Measurements from ENCODE around the gene TBCA.
"Not testable (repeated sequence)": the region's sequence is repeated elsewhere in the genome, so short reads cannot be mapped to it uniquely, and the experiment has no call there.

The TBCA gene

DNA sequence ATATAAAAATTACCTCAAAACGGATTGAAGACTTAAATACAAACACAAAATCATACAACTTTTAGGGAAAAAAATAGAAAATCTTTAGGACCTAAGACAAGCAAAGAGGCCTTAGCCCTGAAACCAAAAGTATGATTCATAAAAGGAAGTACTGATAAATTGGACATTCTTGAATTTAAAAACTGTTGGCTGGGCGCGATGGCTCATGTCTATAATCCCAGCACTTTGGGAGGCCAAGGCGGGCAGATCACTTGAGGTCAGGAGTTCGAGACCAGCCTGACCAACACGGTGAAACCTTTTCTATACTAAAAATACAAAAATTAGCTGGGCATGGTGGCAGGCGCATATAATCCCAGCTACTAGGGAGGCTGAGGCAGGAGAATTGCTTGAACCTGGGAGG, 76.6 kb downstream of the TBCA start:
- not testable (repeated sequence) for DNase-seq

DNA sequence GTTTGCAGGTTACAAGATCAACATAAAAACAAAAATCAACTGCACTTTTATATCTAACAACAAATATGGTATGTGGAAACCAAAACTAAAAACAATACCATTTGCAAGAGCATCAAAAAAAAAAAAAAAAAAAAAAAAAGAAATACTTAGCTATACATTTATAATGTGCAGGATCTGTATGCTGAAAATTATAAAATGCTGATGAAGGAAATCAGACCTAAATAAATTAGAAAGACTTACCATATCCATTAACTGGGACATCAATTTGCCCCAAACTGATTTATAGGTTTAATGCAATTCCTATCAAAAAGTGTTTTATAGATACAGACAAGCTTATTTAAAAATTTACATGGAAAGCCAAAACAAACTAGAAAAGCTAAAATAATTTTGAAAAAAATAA, 77.2 kb downstream of the TBCA start:
- no peak for DNase-seq

- no peak for DNase-seq
These were observed 78.4 kb downstream of the TBCA start for GRCh38 chr5:77697692-77698091.

DNA sequence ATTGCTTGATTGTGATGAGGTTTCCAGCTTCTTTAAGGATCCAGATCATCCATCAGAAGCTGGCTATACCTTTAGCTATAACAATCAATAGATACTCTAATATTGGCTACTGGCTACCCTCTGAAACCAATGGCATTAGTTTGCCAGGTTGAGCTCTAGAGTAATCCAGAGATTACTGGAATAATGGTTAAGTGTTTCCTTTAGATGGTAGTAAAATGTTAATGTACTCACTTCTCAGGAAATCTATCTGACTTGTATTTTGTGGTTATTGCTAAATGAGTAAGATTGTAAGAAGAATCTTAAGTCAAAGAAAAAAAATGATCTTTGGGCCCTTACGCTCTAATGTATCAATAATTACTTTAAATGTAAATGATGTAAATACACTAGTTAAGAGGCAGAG, 80.0 kb downstream of the TBCA start:
- DNase-seq: no peak

GRCh38 chr5:77693913-77694312, 82.2 kb downstream of the TBCA start:
- DNase-seq: no peak

DNA sequence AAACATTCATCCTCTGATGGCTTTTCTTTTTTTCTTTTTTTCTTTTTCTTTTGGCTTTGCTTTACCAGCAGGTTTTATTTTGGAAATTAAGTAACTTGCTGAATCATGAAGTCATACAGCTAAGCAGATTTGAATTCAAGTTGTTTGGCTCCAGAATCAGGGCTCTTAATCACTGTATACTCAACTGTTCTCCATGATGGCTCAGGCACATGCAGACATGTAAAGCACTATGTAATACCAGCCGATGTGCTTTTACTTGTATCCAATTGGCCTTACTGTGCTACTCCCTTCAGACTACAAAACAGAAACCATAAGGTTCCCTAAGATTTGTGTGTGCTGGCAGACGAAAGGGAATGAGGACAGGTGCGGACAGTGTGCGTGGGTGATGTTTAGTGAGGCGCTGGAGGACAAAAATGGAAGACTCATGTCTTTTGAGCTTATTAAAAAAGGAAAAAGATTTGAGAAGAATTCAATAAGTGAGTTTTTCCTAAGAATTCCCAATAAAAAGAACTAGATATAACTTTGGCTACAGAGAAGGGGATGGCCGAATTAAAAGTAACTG, 92.9 kb downstream of the TBCA start:
- DNase-seq: no peak

DNA sequence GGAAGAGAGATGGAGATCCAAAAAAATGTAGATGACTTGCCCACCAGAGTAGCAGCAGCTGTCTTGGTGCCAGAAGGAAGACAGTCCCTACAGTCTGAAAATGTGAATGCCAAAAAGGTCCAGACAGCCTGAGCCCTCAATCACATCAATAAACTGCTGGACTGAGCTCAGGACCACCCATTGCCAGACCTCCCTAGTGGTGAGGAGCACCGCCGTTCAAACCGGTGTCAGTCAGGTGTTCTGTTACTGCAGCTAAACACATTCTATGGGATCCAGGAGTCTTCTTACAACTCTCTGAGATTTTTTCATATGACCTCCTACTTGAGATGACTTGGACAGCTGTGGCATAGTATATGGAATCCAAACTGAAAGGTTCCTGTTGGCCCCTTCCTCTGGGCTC, 105.6 kb downstream of the TBCA start:
- DNase-seq: no peak

- DNase-seq: no peak
These were observed 106.5 kb downstream of the TBCA start for GRCh38 chr5:77669677-77670076.

DNA sequence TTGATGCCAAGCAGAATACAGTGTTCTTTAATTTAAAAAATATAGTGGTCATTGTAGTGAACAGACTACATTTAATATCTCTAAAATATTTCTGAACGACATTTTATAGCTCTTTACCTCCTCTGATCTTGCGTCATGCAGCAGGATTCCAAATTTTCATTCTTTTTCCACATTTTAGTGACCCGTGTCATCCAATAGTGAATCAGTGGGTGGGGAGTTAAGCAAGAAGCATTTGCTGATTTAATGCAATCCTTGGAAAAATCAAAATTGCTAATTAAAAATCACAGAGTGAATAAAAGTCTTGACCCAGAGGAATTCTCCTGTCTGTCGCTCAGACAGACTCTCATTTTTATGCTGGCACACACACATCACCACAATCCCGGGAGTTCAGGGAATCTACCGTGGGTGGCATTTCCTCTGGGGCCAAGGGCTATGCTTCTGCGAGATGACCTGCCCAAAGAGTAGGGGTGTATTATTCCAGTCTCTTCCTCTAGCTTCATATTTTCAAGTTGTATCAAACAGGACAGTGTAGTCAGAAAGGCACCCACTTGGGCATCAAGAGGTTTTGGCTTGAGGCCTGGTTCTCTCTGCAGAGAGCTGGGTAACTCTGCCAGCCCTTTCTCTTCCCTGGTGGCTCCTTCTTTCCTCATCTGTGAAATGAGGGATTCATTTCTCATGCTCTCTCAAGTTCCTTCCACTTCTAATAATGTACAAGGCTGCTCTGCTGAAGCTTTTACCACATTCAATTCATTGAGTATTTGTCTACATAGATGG, 112.9 kb downstream of the TBCA start:
- no peak for DNase-seq

GRCh38 chr5:77662635-77663034, 113.5 kb downstream of the TBCA start:
- no peak for DNase-seq

GRCh38 chr5:77658662-77659061, 117.5 kb downstream of the TBCA start:
- DNase-seq: no peak

DNA sequence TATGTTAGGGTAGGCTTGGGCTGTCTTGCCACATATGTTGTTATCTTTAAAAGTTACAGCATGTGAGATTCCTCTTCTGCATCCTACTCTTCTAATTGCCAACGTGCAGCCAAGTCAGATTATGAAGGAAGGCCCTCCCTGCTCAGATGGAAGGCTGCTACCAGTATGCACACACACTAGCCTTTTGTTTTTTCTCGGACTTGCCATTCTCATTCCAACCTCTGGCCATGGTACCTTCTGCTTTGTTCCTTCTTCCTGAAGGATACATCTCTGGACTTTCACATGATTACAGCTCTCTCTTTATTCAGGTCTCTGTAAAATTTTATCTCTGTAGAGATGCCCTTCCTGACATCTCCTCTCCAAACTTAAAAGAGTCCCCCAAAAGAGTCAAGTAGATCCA, 124.8 kb downstream of the TBCA start:
- DNase-seq: no peak

DNA sequence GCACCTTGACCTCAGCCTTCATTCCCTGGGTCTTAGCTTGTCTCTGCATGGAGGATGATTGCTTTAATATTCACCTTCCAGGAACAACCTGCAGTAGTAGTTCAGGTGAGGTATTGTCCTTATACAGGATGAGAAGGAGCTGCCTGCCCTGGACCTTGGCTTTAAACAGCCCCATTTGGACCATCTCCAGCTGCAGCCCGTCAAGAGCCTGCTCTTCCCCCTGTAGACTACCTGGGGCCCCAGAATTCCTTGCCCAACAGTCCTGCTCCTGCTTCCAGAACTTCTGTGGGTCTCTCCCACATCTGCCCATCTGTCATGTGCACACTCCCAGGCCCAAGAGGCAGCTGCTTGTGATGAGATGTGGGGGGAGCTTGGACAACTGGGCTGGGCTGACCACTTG, 125.5 kb downstream of the TBCA start:
- no peak for DNase-seq

DNA sequence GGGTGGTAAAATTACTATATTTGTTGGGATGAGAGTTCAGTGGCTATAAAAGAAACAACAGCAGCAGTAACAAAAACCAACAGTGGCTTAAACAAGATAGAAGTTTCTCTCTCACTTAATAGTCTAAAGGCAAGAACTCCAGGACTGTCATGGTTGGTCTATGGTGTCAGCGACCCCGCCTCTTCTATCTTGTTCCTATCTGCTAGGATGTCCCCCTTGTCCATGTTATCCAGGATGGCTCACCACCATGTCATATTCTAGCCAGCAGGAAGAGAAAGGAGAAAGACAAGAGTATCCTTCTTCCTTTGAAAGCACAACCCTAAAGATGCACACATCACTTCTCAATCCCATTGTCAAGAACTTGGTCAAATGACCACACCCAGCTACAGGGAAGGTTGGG, 126.4 kb downstream of the TBCA start:
- DNase-seq: no peak

- no peak for DNase-seq
These were observed 130.0 kb downstream of the TBCA start for GRCh38 chr5:77645995-77646639.

DNA sequence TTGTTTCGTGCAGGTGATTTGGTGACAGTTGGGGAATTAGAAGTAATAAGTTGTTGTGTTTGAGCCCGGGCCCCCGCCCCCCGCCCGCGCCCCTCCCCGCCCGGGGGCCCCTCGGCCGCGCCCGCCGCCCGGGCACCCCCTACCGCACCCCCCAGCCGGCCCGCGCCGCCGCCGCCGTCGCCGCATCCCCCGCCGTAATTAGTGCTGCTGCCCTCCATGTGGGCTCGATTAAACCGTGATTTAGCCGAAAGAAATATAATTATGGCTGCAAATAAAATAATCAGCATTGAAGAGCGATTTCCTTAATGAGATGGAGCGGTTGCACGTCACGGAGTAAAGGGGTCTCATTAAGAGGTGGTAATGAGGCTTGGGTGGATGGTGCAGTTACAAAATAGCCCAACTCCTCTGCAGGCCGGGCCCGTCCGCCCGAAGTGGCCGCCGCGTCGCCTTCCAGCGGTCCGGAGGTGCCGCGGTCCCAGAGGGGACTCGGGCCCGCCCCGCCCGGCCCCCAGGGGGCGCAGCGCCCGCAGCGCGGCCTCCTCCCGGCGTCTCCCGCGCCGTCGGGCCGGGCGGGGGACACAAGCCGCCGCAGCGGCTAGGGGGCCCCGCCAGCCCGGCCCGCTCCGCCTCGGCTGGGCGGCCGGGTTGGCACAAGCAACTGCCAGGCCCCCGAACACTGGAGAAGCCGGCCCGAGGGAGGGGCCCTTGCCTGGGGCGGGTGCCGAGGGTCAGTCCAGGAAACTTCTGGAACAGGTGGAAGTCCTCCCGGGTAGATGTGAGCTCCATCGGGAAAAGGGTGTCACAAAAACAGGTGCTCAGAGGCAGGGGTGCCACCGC, 130.8 kb downstream of the TBCA start:
- DNase-seq: peak in 1 of 2 experiments; percentile 68

DNA sequence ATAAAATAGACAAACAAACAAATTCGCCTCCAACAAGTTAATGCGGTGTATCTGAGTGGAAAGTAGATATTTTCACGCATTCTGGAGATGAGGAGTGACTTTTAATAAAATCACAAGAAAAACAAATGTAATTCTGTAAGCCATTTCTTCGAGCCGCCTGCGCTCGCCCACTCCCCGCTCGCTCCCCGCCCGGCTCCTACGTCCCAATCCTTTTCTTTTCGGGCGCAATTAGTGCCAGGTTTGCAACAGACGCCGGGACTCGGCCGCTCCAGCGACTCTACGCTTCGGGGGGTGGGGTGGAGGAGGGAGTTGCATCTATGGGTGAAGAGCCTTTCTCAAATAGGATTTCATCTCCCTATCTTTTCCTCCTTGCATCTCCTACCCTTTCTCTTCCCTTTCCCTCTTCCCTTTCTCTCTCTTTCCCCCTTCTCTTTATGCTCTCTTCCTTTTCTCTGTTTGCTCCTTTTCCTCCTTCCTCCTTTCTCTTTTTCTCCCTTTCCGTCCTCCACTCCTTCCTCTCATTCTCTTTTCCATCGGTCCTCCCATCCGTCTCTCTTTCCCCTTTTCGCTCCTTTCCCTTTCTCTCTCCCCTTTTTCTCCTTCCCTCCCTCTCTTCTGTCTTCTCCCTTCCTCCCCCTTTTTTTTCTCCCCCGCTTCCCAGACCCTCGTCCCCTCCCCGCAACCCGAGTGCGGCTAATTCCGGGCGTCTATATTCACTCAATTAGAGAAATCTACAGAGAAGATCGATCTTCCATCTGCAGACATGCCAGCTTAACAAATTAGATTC, 131.6 kb downstream of the TBCA start:
- peak; percentile 7 to 26 for DNase-seq

DNA sequence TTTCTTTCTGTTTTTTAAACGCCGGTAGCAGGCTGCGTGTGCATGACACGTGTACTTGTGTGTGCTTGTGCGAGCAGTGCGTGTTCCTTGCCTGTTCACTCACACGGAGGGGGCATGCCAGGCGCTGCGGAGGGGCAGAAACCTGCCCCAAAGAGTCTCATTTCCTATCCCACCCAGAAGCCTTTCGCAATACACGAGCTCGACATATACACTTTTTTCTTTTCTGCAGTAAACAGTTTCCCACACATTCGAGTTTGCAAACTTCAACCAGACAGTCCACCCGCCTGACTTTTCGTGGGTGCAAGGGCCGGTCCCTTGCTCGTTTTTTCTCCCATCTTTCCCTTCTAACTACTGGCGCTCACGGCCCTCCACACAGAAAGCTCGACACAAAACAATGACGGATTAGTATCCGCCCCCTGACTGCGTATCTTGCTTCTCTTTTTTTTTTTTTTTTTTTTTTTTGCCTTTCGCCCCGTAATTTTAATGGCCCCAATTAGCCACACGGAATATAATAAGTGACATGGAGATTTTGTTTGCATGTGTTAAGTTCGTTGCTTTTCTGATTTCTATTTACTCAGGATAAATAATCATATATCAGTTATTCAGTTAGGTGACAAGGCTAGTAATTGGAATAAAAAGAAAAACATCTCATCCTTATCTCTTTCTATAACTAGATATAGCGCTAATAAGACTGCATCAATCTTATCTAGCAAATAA, 132.3 kb downstream of the TBCA start:
- no peak for DNase-seq

DNA sequence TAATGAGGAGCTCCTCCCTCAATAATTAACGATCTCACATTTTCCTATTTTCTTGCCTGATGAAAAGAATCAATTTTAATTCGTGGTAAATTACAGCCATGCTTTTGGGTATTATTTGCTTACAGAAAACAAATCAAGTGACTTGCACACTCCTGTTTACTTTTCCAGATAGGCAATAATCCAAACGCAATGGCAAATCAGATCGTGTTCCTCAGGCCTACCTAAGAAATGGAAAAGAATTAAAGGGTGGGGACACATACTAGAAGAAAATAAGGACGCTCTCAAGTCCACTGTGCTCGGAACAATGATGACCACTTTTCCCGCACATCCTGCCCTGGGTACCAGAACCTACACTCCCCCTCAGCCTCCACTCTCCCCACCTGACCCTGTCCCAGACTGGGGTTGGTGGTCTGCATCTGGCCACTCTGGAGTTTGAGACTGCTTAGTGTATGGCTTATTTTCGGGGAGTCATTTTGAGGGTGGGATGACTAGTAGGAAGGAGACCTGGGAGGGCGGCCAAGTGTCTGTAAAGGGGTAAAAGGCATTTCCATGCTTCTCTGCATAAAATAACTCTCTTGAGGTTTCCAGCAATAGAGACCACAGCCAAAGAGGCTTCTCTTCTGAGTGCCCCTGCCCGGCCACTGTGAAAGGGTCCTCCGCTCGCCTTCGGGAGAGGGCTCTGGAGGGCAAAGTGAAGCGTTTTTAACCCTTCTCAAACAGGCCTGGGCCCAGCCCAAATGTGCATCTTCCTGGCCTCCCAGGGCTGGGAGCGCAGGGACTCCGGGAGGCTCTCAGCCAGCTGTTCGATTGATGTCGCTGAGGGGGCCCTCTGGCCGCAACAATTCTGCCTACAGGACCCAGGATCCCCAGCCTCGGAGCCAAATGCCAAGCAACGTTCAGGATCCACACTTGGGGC, 133.1 kb downstream of the TBCA start:
- DNase-seq: no peak

GRCh38 chr5:77641963-77642737, 134.0 kb downstream of the TBCA start:
- no peak for DNase-seq
